ENCODE results near the gene GRK4.

GRK4 gene

GRCh38 chr4:2940267-2941137 is 22.9 kb upstream of the GRK4 start:
- peak; percentile 27 for DNase-seq (ENCODE audit: low read depth)
- TF ChIP-seq, protein P1, sequence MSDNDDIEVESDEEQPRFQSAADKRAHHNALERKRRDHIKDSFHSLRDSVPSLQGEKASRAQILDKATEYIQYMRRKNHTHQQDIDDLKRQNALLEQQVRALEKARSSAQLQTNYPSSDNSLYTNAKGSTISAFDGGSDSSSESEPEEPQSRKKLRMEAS (IDR thresholded peaks at IDR 0.05; ENCODE audit: low read depth, low read length), result no peak
- peak; percentile 36 for TF ChIP-seq POLR2A (IDR thresholded peaks at IDR 0.05; ENCODE audit: extremely low read depth, insufficient read length)
- no peak overlapping the region for H3K4me3 ChIP-seq (ENCODE audit: low read depth, low read length)

DNA sequence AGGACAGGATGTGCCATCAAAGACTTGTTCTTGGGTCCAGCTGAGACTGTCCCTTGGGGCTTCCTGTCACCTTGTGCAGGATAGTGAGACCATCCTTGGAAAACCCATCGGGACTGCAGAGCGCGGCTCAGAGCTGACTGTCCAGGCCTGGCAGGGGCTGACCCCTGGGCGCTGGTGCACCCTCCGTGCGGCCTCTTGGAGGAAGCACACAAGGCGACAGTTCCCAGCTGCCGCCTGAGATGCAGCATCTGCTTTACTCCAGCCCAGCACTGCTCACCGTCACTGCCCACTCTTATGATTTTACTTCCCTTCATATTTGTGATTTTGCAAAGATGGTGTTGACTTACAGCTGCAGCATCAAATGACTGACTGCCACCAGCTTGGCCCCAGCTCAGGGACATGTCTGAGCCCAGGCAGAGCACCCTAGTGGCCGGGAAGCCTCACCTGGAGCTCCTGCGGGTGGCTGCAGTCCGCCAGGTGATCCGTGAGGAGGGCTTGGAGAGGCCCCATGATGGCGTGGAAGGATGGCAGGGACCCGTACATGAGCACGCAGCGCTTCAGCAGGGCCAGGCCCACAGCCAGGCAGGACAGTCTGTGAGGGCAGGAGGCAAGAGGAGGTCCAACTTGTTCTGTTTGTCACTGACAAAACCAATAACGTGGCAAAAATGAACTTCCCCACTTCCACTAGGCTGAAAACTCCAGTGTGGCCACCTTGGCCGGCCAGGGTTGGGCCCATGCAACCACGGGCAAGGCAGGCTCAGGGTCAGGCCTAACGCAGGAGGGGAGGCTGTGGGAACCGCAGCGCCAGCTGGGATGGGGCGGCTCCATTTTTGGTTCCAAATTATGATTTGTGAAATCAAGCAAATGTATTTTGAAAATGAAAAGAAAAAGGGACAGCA is 22.0 kb upstream of the GRK4 start:
- H3K4me3 ChIP-seq (ENCODE audit: low read depth, low read length), result no peak overlapping the region
- peak; percentile 16 for DNase-seq (ENCODE audit: low read depth)
- no peak for TF ChIP-seq CTCF (IDR thresholded peaks at IDR 0.05; ENCODE audit: low read depth, low read length)
- TF ChIP-seq, protein P1 (IDR thresholded peaks at IDR 0.05; ENCODE audit: low read depth, low read length), result no peak
- TF ChIP-seq POLR2A (IDR thresholded peaks at IDR 0.05; ENCODE audit: extremely low read depth, insufficient read length), result no peak
- no peak for TF ChIP-seq MYC (IDR thresholded peaks at IDR 0.05; ENCODE audit: low read depth, low read length)

DNA sequence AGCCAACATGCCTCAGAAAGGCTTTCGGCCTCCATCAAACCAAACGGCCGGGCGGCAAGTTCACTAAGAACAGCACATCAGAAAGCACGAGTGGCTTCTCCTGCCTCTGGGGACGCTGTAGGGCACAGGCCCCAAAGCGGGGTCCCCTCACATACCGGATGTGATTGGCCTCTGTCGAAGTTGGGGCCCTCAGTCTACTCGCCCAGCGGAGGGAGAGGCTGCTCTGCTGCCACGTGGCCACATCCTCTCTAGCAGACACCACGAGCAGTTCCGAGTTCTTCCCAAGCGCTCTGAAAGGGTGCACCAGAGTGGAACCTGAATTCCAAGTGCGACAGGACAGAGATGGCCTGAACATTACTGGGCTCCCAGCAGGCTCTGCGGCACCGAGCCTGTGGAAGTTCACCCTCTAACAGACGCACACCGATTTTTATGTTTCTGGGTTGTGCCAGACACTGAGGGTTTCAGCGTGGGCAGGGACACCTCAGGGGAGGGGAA is 21.3 kb upstream of the GRK4 start:
- DNase-seq (ENCODE audit: low read depth), result no peak
- TF ChIP-seq MYC (IDR thresholded peaks at IDR 0.05; ENCODE audit: low read depth, low read length), result no peak
- no peak for TF ChIP-seq POLR2A (IDR thresholded peaks at IDR 0.05; ENCODE audit: extremely low read depth, insufficient read length)
- no peak for TF ChIP-seq CTCF (IDR thresholded peaks at IDR 0.05; ENCODE audit: low read depth, low read length)
- TF ChIP-seq, protein P1 (IDR thresholded peaks at IDR 0.05; ENCODE audit: low read depth, low read length), result no peak
- no peak overlapping the region for H3K4me3 ChIP-seq (ENCODE audit: low read depth, low read length)

- no peak overlapping the region for H3K4me3 ChIP-seq (ENCODE audit: low read depth, low read length)
- DNase-seq (ENCODE audit: low read depth), result no peak
- TF ChIP-seq POLR2A (IDR thresholded peaks at IDR 0.05; ENCODE audit: extremely low read depth, insufficient read length) (peak; percentile 15), CTCF (IDR thresholded peaks at IDR 0.05; ENCODE audit: low read depth, low read length) (no peak), MYC (IDR thresholded peaks at IDR 0.05; ENCODE audit: low read depth, low read length) (peak; percentile 27; the same call in 1 of the 2 replicates)
- TF ChIP-seq, protein P1 (IDR thresholded peaks at IDR 0.05; ENCODE audit: low read depth, low read length), result no peak
These were observed 20.6 kb upstream of the GRK4 start for GRCh38 chr4:2942532-2943363.

DNA sequence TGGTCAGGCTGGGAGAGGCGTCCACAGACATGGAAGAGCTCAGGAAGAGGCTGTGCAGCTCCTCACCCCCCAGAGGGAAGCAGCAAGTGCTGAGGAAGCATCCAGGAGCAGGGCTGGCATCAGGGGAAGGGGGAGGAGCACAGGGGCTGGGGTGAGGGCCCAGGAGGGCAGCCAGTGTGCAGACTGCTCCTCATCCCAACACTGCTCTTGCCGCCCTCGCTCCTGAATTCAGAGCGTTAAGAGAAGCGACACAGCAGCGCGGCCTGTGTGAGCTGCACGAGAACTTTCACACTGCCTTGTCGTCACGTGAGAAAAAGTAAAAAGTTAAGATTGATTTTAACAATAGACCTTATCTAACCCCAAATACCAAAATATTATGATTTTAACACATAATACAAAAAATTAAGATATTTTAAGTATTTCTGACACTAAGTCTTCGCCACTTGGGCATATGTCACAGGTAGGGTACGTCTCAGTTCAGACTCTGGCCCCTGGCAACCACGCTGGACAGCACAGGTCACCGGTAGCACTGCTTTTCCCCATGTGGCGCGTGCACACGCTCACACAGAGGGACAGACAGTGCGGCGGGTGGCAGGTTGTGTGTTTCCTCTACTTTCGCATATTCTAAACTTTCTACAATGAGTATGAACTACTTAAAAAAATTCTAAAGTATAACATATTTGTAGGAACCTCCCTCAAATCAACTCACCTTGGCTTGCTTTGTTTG is 19.8 kb upstream of the GRK4 start:
- TF ChIP-seq MYC (IDR thresholded peaks at IDR 0.05; ENCODE audit: low read depth, low read length) (no peak), POLR2A (IDR thresholded peaks at IDR 0.05; ENCODE audit: extremely low read depth, insufficient read length) (no peak), CTCF (IDR thresholded peaks at IDR 0.05; ENCODE audit: low read depth, low read length) (no peak)
- TF ChIP-seq, protein P1 (IDR thresholded peaks at IDR 0.05; ENCODE audit: low read depth, low read length), result no peak
- no peak overlapping the region for H3K4me3 ChIP-seq (ENCODE audit: low read depth, low read length)
- no peak for DNase-seq (ENCODE audit: low read depth)

Data from NB4 (cell line).